Activated naive CD8-positive, alpha-beta T cell treated with anti-CD3 and anti-CD28 coated beads, Interleukin-2, amount 50 U/mL, for 24 hours (primary cell): ENCODE measurements around the gene TFAM.

Source experiments
- ATAC-seq: fragments of 150-1000 bp; cut with Tn5 transposase; one replicate; pipeline ENCODE4 v1.10.0; 2021
- DNase-seq: peaks from one replicate; pipeline ENCODE4 v3.0.0; 2021
- H3K27ac Mint-ChIP-seq: one replicate; pipeline ENCODE4 v1.8.0; 2021; ENCODE audit warnings: mild to moderate bottlenecking, mixed read lengths
- H3K27me3 Mint-ChIP-seq: one replicate; pipeline ENCODE4 v1.8.0; 2021; ENCODE audit warnings: mixed read lengths
- H3K36me3 Mint-ChIP-seq: one replicate; pipeline ENCODE4 v1.8.0; 2021; ENCODE audit warnings: low read depth, mixed read lengths
- H3K4me1 Mint-ChIP-seq: one replicate; pipeline ENCODE4 v1.8.0; 2021; ENCODE audit warnings: mixed read lengths
- H3K4me3 Mint-ChIP-seq: one replicate; pipeline ENCODE4 v1.8.0; 2021; ENCODE audit warnings: mild to moderate bottlenecking, moderate library complexity, mixed read lengths
- H3K9me3 Mint-ChIP-seq: one replicate; pipeline ENCODE4 v1.8.0; 2021; ENCODE audit warnings: mixed read lengths

TFAM gene

GRCh38 chr10:58384999-58385783 lies at the start of gene TFAM:
Gene TFAM, plus strand, starts transcription at chr10:58385410. Its CDS starts 138 bp downstream, at chr10:58385548.
- Mint-ChIP-seq H3K27me3 (no peaks in the 10 kb centered on the region), H3K9me3 (no peaks in the 10 kb centered on the region), H3K36me3 (peaks cover 40% of the 10 kb centered on the region), H3K27ac (peak within 1 kb of the TSS; percentile 98), H3K4me3 (peak within 1 kb of the TSS; percentile 100), H3K4me1 (peaks cover 56% of the 10 kb centered on the region)
- ATAC-seq (peak; percentile 88), DNase-seq (peak; percentile 97)

GRCh38 chr10:58336242-58336641 lies 49.0 kb upstream of the TFAM start:
- ATAC-seq: no peak
- Mint-ChIP-seq H3K27me3 (no peaks in the 10 kb centered on the region), H3K4me3 (peak overlapping the region; percentile 96), H3K9me3 (no peaks in the 10 kb centered on the region), H3K27ac (no peak overlapping the region), H3K4me1 (peaks cover 39% of the 10 kb centered on the region), H3K36me3 (peaks cover 11% of the 10 kb centered on the region)
- no peak for DNase-seq

GRCh38 chr10:58341422-58341821 lies 43.8 kb upstream of the TFAM start:
- ATAC-seq (no peak), DNase-seq (no peak)
- H3K4me1 Mint-ChIP-seq: peaks cover 28% of the 10 kb centered on the region
- H3K9me3 Mint-ChIP-seq: no peaks in the 10 kb centered on the region
- no peak overlapping the region for H3K4me3 Mint-ChIP-seq
- H3K36me3 Mint-ChIP-seq: peaks cover 15% of the 10 kb centered on the region
- H3K27ac Mint-ChIP-seq: no peak overlapping the region
- H3K27me3 Mint-ChIP-seq: no peaks in the 10 kb centered on the region

GRCh38 chr10:58341947-58342346 lies 43.3 kb upstream of the TFAM start:
- ATAC-seq (no peak), DNase-seq (no peak)
- Mint-ChIP-seq H3K9me3 (no peaks in the 10 kb centered on the region), H3K4me1 (peaks cover 24% of the 10 kb centered on the region), H3K4me3 (no peak overlapping the region), H3K36me3 (peaks cover 18% of the 10 kb centered on the region), H3K27me3 (no peaks in the 10 kb centered on the region), H3K27ac (no peak overlapping the region)

DNA sequence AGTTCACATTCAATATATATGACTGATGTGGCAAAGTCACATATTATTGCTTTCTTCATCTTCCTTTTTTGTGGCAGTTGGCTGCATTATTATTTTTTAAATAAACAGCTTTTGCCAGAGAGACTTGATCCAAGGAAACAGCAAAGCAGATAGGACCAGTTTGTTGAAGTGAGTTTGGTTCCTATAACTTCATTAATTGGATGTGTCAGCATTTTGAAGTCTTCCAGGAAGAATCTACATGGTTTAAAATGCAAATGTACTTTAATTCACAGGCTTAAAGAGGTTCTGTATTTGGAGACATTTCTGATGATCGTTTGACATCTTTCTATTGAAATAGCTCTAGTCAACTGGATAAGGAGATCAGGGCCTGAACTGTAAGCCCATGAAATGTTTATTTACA lies 37.2 kb upstream of the TFAM start:
- peaks cover 25% of the 10 kb centered on the region for H3K4me1 Mint-ChIP-seq
- no peak overlapping the region for H3K27ac Mint-ChIP-seq

GRCh38 chr10:58348571-58349033 lies 36.6 kb upstream of the TFAM start:
- DNase-seq: no peak

More for the DNA sequence above, 37.2 kb upstream of the TFAM start:
- ATAC-seq (no peak), DNase-seq (no peak)
- H3K4me3 Mint-ChIP-seq: no peak overlapping the region
- H3K27me3 Mint-ChIP-seq: no peaks in the 10 kb centered on the region
- H3K9me3 Mint-ChIP-seq: no peaks in the 10 kb centered on the region
- peaks cover 20% of the 10 kb centered on the region for H3K36me3 Mint-ChIP-seq

DNA sequence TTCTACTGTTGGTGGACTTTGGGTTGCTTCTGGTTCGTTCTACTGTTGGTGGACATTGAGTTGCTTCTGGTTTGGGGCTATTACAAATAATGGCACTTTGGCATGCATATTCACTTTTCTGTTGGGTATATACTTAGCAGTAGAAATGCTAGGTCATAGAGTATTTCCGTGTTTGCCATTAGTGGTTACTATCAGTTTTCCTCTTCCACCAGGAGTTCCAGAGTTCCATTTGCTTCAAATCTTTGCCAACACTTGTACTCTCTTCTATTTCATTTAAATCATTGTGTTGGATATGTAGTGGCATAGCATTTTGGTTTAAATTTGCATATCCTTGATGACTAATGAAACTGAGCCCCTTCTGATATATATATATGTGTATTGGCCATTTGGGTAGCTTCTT lies 35.2 kb upstream of the TFAM start:
- no peaks in the 10 kb centered on the region for H3K9me3 Mint-ChIP-seq
- H3K36me3 Mint-ChIP-seq: peaks cover 18% of the 10 kb centered on the region
- no peak for DNase-seq
- no peak overlapping the region for H3K27ac Mint-ChIP-seq
- ATAC-seq: no peak
- H3K4me3 Mint-ChIP-seq: no peak overlapping the region
- H3K27me3 Mint-ChIP-seq: no peaks in the 10 kb centered on the region
- peaks cover 26% of the 10 kb centered on the region for H3K4me1 Mint-ChIP-seq

More at GRCh38 chr10:58348571-58349033, 36.6 kb upstream of the TFAM start:
- Mint-ChIP-seq H3K4me1 (peaks cover 25% of the 10 kb centered on the region), H3K27me3 (no peaks in the 10 kb centered on the region), H3K27ac (no peak overlapping the region), H3K4me3 (no peak overlapping the region), H3K36me3 (peaks cover 20% of the 10 kb centered on the region), H3K9me3 (no peaks in the 10 kb centered on the region)
- no peak for ATAC-seq

DNA sequence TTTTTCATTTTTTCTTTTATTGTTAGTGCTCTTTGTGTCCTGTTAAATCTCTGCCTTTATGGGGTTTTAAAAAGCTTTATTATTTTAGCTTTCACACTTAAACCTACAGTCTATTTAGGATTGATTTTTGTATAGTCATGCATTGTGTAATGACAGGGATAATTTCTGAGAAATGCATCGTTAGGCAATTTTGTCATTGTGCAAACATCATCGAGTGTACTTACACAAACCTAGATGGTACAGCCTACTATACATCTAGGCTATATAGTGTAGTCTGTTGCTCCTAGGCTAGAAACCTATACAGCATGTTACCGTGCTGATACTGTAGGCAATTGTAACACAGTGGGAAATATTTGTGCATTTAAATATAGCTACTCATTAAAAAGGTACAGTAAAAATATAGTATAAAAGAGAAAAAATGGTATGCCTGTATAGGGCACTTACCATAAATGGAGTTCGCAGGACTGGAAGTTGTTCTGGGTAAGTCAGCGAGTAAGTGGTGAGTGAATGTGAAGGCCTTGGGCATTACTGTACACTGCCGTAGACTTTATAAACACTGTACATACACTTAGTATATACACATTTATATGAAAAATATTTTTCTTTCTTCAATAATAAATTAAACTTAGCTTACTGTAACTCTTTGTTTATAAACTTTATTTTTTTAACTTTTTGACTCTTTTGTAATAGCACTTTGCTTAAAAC lies 34.4 kb upstream of the TFAM start:
- H3K4me1 Mint-ChIP-seq: peaks cover 31% of the 10 kb centered on the region
- H3K36me3 Mint-ChIP-seq: peaks cover 14% of the 10 kb centered on the region
- no peak for DNase-seq
- no peaks in the 10 kb centered on the region for H3K27me3 Mint-ChIP-seq
- no peak overlapping the region for H3K27ac Mint-ChIP-seq
- ATAC-seq: no peak
- H3K9me3 Mint-ChIP-seq: no peaks in the 10 kb centered on the region
- no peak overlapping the region for H3K4me3 Mint-ChIP-seq

GRCh38 chr10:58351616-58352578 lies 33.3 kb upstream of the TFAM start:
- no peaks in the 10 kb centered on the region for H3K27me3 Mint-ChIP-seq
- no peak overlapping the region for H3K27ac Mint-ChIP-seq
- DNase-seq (no peak), ATAC-seq (no peak)
- H3K4me3 Mint-ChIP-seq: no peak overlapping the region
- peaks cover 34% of the 10 kb centered on the region for H3K4me1 Mint-ChIP-seq
- H3K36me3 Mint-ChIP-seq: peaks cover 7% of the 10 kb centered on the region
- no peaks in the 10 kb centered on the region for H3K9me3 Mint-ChIP-seq

DNA sequence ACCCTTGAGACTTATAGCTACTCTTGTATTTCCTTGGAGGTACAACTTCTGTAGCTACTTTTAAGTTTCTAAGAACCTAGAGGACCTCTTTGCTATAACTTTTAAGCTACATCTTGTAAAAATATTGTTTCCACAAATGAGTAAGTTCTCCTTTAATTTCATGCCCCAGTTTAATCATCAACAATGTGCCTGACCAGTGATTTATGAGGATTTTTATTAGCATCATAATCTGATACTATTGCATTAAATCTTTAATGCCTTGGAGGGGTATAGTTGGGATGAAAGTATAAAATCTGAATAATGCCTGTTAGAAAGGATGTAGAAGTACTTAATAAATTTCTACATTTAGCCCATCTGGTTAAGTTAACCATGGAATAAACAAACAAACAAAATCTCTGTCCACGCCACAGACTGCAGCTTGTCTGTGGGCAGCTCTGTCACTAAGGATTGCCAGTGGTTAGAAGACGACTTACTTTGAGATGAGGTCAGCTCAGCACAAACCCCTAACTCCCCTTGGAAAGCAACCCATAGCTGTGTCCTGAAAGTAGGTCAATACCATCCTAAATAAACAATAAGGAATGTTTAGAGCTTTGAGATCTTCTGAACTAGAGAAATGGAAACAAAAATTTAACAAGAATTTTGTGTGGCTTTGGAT lies 32.1 kb upstream of the TFAM start:
- no peaks in the 10 kb centered on the region for H3K9me3 Mint-ChIP-seq
- H3K27me3 Mint-ChIP-seq: no peaks in the 10 kb centered on the region
- H3K4me1 Mint-ChIP-seq: peaks cover 36% of the 10 kb centered on the region
- H3K4me3 Mint-ChIP-seq: no peak overlapping the region
- no peak overlapping the region for H3K27ac Mint-ChIP-seq
- no peak for ATAC-seq
- H3K36me3 Mint-ChIP-seq: peaks cover 4% of the 10 kb centered on the region
- no peak for DNase-seq

DNA sequence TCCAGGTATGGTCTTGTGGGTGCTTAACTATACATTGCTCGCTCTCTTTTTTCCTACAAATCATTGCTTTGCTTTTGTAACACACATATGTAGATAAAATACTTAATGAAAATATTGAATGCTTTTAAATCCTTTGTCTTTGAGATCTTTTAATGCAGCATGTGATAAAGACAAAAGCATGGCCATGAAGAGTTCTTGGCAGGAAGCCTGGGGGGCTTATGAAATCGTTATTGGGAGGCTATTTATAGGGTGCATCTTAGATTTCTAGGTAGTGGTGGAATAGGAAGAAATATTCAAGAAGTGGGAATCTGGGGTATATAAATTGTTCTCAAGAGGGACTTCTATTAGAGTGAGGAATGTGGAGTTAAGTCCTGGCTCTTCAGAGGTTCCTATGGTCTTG lies 28.5 kb upstream of the TFAM start:
- Mint-ChIP-seq H3K4me1 (peaks cover 46% of the 10 kb centered on the region), H3K27me3 (no peaks in the 10 kb centered on the region), H3K9me3 (no peaks in the 10 kb centered on the region), H3K36me3 (peaks cover 5% of the 10 kb centered on the region), H3K4me3 (no peak overlapping the region), H3K27ac (no peak overlapping the region)
- no peak for ATAC-seq
- DNase-seq: no peak

- Mint-ChIP-seq H3K27me3 (no peaks in the 10 kb centered on the region), H3K9me3 (no peaks in the 10 kb centered on the region), H3K27ac (no peak overlapping the region), H3K4me1 (peaks cover 41% of the 10 kb centered on the region), H3K4me3 (no peak overlapping the region), H3K36me3 (peaks cover 8% of the 10 kb centered on the region)
- DNase-seq: no peak
- ATAC-seq: no peak
Observed at GRCh38 chr10:58358314-58358933, 26.8 kb upstream of the TFAM start.

GRCh38 chr10:58358947-58359346 lies 26.3 kb upstream of the TFAM start:
- Mint-ChIP-seq H3K27me3 (no peaks in the 10 kb centered on the region), H3K4me1 (peaks cover 41% of the 10 kb centered on the region), H3K36me3 (peaks cover 14% of the 10 kb centered on the region), H3K9me3 (no peaks in the 10 kb centered on the region), H3K4me3 (no peak overlapping the region), H3K27ac (no peak overlapping the region)
- DNase-seq (no peak), ATAC-seq (no peak)
